A673 (cell line): Measurements from ENCODE around the gene APC2. TPM values are rescaled to one million over a fixed set of nuclear protein-coding genes. Genes with fewer than 3 reads are reported as not detected.

ENCODE experiments used
- BruUV-seq: library from RNA; stranded (reverse); fragments of 400-500 nt; replicated peaks from 2 replicates; lab custom pipeline; 2021; lab: Mats Ljungman, UMichigan
- CTCF ChIA-PET: fragments of 300-600 bp; sonication (Branson Sonifier 250); formaldehyde crosslinking; loops from one replicate; lab custom pipeline; 2022; ENCODE audit warnings: antibody characterized with exemption; lab: Charles Lee
- POLR2A ChIA-PET: fragments of 300-600 bp; sonication (Branson Sonifier 250); formaldehyde crosslinking; loops from one replicate; lab custom pipeline; 2022; ENCODE audit warnings: antibody characterized with exemption; ENCODE audit not compliant: low non-redundant PET; lab: Charles Lee
- DNase-seq: peaks from one replicate; pipeline ENCODE4 v3.0.0-alpha.2; 2015; ENCODE audit warnings: low spot score
- H3K27ac ChIP-seq: fragments of 200-600 bp; sonication (generic); 2 replicates; pipeline ENCODE4 v1.5.1; 2016; ENCODE audit warnings: mixed run types, low read depth, mild to moderate bottlenecking, mixed read lengths, antibody characterized with exemption, low read length; ENCODE audit not compliant: poor library complexity, severe bottlenecking
- H3K27me3 ChIP-seq: fragments of 200-600 bp; sonication (generic); replicated peaks from 2 replicates; pipeline ENCODE4 v1.6.1; 2017; ENCODE audit warnings: mixed run types, low read depth, mild to moderate bottlenecking, mixed read lengths, antibody characterized with exemption, low read length; ENCODE audit not compliant: insufficient read depth, poor library complexity
- H3K36me3 ChIP-seq: fragments of 200-600 bp; sonication (generic); 2 replicates; pipeline ENCODE4 v1.6.1; 2016; ENCODE audit warnings: mixed run types, mild to moderate bottlenecking, mixed read lengths, antibody characterized with exemption, low read length; ENCODE audit not compliant: insufficient read depth, poor library complexity, severe bottlenecking
- H3K4me1 ChIP-seq: fragments of 200-600 bp; sonication (generic); 2 replicates; pipeline ENCODE4 v1.6.1; 2017; ENCODE audit warnings: mixed run types, mild to moderate bottlenecking, mixed read lengths, antibody characterized with exemption, low read length; ENCODE audit not compliant: insufficient read depth, poor library complexity, severe bottlenecking
- H3K4me3 ChIP-seq: fragments of 200-600 bp; sonication (generic); 2 replicates; pipeline ENCODE4 v1.5.1; 2016; ENCODE audit warnings: low read depth, mixed run types, mild to moderate bottlenecking, mixed read lengths, low read length; ENCODE audit not compliant: poor library complexity, severe bottlenecking
- H3K9me3 ChIP-seq: fragments of 200-600 bp; sonication (generic); 2 replicates; pipeline ENCODE4 v1.6.1; 2016; ENCODE audit warnings: mixed run types, low read depth, mild to moderate bottlenecking, mixed read lengths, antibody characterized with exemption, low read length; ENCODE audit not compliant: poor library complexity, severe bottlenecking
- CTCF ChIP-seq: fragments of 300-800, 200-600 bp; sonication (generic); conservative IDR thresholded peaks from 2 replicates; pipeline ENCODE4 v1.5.1; 2017; ENCODE audit warnings: low read depth, mild to moderate bottlenecking, antibody characterized with exemption, low read length, moderate library complexity, mixed read lengths
- EZH2 ChIP-seq: fragments of 200-600 bp; sonication (generic); IDR thresholded peaks from 2 replicates; pipeline ENCODE4 v1.6.1; 2017; ENCODE audit warnings: borderline replicate concordance, low read depth, mild to moderate bottlenecking, mixed read lengths, antibody characterized with exemption, low read length; ENCODE audit not compliant: poor library complexity, severe bottlenecking
- intact Hi-C: fragments of 100-400 bp; cut with micrococcal nuclease; formaldehyde crosslinking; loops from one replicate; pipeline ENCODE4 v1.10.0; 2022; ENCODE audit not compliant: unreplicated experiment
- total RNA-seq: library from RNA; stranded (reverse); gene quantifications from 2 replicates; pipeline ENCODE4 v1.2.3, GENCODE V29; 2021

APC2 gene
- total RNA-seq, 1 experiment from 2014 or later: 1.3 TPM

GRCh38 chr19:1411255-1412191, 38.4 kb upstream of the APC2 start:
- no peaks in the 10 kb centered on the region for H3K27me3 ChIP-seq
- H3K36me3 ChIP-seq: peaks cover 29% of the 10 kb centered on the region
- no peaks in the 10 kb centered on the region for H3K9me3 ChIP-seq
- DNase-seq: peak; percentile 46
- intact Hi-C loops: no loop called here
- CTCF ChIA-PET: no interaction called here
- no TSS peak for BruUV-seq
- peak overlapping the region; percentile 54 for H3K27ac ChIP-seq
- H3K4me1 ChIP-seq: peaks cover 37% of the 10 kb centered on the region
- TF ChIP-seq CTCF (no peak), EZH2 (no peak)
- POLR2A ChIA-PET: no interaction called here
- H3K4me3 ChIP-seq: no peak overlapping the region

GRCh38 chr19:1412323-1412923, 37.5 kb upstream of the APC2 start:
- ChIA-PET CTCF (no interaction called here), POLR2A (interaction anchor here (0.6 kb wide), 1 partner anchor 439 kb away, joined by 5 read pairs; no protein-coding TSS in a partner anchor)
- Histone ChIP-seq H3K36me3 (peaks cover 34% of the 10 kb centered on the region), H3K9me3 (no peaks in the 10 kb centered on the region), H3K27me3 (no peaks in the 10 kb centered on the region), H3K4me1 (peaks cover 38% of the 10 kb centered on the region), H3K4me3 (no peak overlapping the region), H3K27ac (peak overlapping the region; percentile 10)
- no peak for TF ChIP-seq CTCF
- no peak for TF ChIP-seq EZH2
- intact Hi-C loops: no loop called here
- no TSS peak for BruUV-seq
- no peak for DNase-seq

GRCh38 chr19:1412995-1413800, 36.7 kb upstream of the APC2 start:
- BruUV-seq: no TSS peak
- DNase-seq: no peak
- H3K27me3 ChIP-seq: no peaks in the 10 kb centered on the region
- ChIA-PET POLR2A (interaction anchor here (0.6 to 0.8 kb wide), 3 partner anchors 10 to 438 kb away, joined by 3 to 5 read pairs (median 3); no protein-coding TSS in a partner anchor), CTCF (no interaction called here)
- H3K4me3 ChIP-seq: no peak overlapping the region
- TF ChIP-seq CTCF (no peak), EZH2 (no peak)
- peak overlapping the region; percentile 10 for H3K27ac ChIP-seq
- no peaks in the 10 kb centered on the region for H3K9me3 ChIP-seq
- peaks cover 42% of the 10 kb centered on the region for H3K36me3 ChIP-seq
- intact Hi-C loops: no loop called here
- H3K4me1 ChIP-seq: peaks cover 38% of the 10 kb centered on the region
